Measurements from ENCODE around the gene PLAAT5.

The PLAAT5 gene

DNA sequence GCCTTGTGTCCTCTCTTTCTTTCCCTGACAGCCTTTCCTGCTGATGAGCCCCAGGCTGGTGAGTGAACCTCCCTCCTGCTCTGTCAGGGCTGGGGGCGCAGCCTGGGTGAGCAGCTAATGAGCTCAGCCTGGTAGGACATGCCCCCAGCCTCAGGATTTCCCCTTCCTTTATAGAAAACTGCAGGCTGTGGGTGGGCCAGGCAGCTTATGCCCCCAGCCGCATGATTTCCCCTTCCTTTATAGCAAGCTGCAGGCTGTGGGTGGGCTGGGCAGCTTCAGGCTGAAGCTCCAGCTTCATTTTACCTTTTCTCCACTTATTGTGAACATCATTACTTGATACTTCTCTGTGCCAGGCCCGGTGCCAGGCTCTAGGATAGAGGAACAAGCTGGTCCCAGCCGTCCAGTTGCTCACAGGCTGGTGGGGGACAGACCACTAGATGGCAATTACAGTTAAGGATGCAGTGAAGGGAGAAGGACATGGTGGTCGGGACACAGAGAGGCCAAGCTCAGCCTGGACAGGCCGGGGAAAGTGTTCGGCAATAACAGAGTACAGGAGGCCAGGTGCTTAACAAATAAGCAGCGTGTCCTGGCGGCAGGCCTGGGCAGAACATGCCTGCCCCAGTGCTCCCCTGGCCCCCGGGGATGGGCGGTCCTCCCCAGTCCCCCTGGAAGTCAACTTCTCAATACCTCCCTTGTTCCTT, 20.2 kb upstream of the PLAAT5 start:
- DNase-seq, result no peak

DNA sequence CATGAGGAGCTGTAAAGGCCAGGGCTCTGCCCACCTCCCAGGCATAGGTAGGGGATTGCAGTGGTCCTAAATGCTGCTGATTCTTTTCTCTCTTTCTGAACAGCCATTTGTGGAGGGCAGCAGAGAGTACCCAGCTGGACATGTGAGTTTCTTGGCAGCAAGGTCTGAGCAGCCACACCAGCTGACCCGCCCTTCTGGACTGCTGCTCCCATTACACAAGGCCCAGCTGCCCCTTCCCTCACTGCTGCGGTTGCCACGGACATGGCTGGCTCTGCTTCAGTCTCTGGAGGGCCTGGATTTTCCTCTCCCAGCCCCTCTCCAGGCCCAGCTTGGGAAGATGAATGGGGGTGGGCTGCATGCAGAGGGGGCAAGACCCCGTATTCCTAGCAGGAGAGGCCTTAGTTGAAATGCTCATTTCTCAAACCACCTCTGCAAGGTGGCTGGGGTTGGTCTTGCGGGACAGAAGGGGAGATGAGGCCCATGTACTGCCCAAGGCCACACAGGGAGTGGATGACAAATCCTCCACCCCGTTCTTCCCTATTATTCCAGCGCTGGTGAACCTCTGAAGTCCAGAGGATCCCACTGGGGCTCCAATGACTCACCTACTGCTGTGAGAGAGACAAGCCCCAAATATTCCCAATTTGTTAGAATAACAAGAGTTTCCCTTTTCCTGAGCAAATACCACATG, 19.5 kb upstream of the PLAAT5 start:
- no peak for DNase-seq

DNA sequence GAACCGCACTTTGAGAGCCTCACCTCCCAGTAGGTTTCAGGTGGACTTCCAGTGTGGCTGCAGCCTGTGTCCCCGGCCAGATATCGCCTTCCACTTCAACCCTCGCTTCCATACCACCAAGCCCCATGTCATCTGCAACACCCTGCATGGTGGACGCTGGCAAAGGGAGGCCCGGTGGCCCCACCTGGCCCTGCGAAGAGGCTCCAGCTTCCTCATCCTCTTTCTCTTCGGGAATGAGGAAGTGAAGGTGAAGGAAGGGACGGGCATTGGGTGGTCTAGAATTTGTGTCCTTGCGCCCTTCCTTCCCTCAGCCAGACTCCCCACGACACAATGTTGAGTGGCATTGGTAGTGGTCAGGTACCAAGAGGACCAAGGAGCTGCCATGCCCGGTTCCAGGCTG, 17.8 kb upstream of the PLAAT5 start:
- no peak for DNase-seq

DNA sequence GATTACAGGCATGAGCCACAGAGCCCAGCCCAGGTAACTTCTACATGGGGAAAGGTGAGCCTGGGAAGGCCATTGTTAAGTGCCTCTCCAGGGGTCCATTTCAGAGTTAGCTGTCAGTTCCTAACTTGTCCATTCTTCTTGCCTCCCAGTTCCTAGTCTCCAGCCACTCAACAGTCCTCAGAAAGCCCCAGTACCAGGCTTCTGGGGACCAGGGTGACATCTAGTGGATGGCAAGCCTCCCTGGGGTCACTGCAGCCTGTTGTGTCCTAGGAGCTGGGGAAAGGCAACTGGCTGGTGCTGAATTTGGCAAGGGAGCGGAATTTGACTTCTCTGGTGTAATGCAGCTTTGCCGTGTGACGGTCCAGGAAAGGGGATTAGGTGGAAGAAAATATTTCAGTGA, 17.0 kb upstream of the PLAAT5 start:
- no peak for DNase-seq

DNA sequence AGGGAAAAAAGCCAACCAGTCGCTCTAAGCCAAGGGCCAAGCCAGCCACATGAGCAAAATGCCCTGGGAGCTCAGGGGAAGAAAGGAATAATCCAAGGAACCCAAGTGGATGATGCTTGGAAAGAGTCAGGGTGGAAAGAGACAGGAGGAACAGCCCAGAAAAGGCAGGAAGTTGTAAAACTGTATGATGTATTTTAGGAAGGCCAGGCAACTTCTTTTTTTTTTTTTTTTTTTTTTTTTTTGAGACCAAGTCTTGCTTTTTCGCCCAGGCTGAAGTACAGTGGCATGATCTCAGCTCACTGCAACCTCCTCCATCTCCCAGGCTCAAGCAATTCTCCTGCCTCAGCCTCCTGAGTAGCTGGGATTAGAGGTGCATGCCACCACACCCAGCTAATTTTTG, 16.5 kb upstream of the PLAAT5 start:
- DNase-seq, result no peak

DNA sequence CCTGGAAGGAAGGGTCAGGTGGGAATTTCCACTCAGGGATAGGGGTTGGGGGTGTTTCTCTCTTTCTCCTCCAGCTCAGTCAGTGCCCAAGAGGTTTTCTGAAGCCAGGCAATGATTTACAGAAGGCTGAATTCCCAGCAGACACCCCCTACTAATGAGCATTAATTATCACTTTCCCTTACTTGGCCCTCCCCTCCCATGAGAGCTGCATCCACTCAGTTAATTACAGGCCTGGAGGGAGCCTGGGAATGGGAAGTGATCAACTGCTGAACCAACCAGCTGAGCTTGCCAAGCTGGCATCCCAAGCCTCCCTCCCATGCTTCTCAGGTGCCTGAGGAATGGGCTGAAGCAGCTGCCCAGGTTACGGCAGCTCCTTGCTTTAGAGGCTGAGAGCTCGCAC, 15.9 kb upstream of the PLAAT5 start:
- DNase-seq, result no peak

DNA sequence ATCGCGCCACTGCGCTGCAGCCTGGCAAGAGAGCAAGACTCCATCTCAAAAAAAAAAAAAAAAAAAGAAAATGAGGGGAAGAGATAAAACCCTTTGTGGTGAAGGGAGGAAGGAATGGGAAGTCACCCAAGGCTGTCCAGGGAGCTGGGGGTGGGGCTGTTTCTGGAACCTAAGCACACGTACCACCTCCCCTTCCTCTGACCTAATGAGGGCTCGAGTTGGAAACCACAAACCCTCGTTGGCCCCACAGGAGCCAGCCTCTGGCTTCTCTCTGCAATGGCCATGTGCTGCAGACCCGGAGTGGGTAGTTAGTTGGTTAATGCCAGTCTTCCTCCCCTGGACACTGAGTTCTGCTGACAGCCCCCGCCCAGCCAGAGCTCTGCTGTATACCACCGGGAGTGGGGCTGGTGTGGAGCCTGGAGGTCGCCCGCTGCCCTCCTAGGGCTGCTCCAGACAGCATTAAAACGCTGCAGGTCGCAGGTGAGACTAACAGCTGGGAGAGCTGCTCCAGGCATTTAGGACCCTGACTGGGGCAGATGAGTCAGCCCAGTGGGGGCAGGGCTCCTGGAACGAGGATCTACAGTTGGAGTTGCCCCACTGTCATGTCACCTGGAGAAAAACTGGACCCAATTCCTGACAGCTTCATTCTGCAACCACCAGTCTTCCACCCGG, 15.0 kb upstream of the PLAAT5 start, which contains the start of gene LGALS12:
Gene LGALS12, plus strand, starts transcription at position 228 of the 672 bp plus-strand sequence. Its CDS starts 375 bp downstream, at position 603.
- DNase-seq, result no peak

DNA sequence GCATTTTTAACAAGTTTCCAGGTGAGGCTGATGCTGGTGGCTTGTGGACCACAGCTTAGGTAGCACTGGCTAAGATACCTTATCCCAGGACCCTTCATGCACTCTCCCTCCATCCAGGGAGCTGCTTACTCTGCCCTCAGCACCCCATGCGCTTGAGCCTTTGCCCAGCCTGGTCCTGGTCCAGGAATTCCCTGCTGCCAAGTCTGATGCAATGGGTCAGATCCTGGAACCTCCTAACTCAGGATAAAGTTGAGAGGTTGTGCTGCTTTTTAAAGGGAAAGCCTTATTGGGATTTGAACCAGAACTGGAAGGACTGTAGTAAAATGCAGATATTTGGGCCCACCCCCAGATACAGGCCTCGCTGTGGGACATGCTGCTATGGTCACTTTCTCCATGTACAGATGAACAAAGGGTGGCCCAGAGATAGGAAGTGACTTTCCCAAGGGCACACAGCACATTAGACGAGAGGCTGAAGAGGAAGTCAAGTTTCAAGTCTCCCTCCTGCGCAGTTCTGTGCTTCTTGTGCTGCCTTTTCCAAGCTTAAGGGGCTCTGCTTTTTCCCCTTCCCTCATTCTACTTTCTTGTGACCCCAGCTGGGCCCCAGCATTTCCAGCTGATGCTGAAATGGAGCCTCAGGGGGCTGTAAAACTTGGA, 14.1 kb upstream of the PLAAT5 start:
- no peak for DNase-seq

DNA sequence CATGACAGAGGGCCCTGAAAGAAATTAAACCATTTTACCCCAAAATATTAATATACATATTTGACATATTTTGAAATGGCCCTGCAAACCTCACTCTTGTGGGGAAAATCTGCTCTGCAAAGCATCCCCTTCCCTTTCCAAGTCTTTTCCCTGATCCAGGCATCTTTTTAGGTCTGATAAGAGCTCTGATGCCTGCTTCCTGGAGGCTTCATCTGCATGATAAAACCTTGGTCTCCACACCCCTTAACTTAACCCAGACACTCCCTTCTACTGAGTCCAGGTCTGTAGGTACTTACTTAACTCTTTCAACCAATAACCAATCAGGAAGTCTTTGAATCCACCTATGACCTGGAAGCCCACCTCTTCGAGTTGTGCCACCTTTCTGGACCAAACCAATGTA, 13.1 kb upstream of the PLAAT5 start:
- no peak for DNase-seq

DNA sequence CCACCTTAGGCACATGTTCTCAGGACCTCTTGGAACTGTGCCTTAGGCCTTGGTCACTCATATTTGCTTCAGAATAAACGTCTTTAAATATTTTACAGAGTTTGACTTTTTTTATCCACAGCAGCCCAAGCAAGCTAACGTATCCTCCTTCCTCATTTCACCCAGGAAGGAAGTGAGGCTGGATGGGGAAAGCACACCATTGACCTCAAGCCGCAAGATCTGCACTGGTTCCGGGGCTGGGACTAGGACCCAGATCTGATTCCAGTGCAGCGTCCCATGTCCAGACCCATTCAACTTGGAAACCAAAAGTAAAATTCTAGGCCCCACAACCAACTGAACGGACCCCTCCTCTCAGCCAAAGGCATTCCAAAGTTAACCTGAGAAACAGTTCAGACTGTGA, 12.5 kb upstream of the PLAAT5 start:
- no peak for DNase-seq

DNA sequence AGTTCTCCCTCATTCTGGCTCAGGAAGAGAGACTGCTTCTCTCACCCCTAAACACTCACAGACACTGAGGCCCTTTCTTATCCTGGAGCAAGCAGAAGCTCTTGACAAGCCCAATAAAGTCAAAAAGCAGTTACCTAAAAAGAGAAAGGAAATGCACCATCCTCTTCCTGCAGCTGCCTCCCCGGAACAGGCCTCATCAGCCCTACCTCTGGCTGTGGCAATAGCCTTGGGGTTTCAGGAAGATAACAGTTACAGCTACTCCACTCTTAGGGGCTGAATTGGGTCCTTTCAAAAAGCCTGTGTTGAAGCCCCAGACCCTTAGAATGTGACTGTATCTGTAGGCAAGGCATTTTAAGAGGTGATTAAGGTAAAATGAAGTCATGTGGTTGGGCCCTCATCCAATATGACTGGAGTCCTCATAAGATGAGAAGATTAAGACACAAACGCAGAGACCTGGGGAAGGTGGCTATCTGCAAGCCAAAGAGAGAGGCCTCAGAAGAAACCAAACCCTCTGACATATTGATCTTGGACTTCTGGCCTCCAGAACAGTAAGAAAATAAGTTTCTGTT, 11.4 kb upstream of the PLAAT5 start:
- DNase-seq, result no peak

DNA sequence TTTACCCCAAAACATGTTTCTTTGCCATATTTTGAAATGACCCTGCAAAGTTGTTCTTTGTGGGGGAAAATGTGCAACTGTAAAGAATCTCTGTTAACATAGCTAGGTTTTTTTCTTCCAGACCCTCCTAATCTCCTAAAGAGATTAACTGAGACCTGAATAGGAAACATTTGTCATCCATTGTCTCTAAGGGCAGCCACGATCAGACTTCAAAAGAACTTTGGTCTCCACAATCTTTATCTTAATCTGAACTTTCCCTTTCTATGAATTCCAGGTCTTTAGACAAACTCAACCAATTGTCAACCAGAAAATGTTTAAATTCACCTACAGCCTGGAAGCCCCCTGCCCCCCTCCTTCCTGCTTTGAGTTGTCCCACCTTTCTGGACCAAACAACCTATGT, 10.3 kb upstream of the PLAAT5 start:
- DNase-seq, result no peak

DNA sequence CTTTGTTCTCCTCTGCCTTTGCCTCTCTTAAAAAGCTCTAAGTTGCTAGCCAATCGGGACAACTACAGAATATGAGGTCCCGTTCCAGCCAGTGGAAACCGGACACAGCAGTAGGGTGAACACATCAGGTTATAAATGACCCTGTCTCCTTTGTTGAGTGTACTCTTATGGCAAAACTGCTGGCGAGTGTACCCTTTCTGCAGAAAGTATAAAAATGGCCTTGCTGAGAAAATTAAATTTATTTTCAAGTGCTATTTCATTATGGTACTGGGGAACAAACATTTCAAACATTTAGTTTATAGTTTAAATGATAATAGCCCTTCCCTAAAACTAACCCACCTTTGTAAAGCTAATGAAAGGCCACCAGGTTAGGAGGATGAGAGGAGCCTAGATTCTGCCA, 8.9 kb upstream of the PLAAT5 start:
- DNase-seq, result no peak

DNA sequence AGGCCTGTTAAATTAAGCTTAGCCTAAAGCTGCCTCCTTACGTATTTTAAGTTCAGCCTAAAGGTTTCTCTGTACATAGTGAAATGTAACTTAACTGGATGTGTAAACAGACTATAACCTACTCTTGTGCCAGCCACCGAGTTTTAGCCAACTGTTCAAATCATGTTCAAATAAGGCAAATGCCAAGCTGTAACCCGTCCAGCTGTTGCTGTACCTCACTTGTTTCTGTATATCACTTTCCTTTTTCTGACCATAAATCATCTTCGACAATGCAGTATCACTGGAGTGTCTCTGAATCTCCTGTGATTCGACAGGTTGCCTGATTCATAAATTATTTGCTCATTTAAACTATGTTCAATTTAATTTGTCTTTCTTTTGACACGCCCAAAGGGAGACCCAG, 4.0 kb upstream of the PLAAT5 start:
- DNase-seq, result no peak

DNA sequence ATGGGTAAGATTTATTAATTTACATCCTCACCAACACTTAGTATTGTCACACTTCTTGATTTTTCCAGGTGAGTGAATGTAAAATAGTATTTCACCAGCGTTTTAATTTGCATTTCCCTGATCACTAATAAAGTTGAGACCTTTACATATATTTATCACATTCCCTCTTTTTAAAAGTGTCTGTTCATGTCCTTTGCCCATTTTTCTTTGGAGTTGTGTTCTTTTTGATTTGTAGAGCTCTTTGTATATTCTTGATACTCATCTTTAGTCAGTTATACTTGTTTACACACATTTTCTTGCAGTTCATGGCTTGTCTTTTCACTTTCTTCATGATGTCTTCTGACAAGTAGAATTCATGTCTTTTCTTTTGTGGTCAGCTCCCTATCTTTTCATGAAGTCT, 2.2 kb upstream of the PLAAT5 start:
- DNase-seq, result no peak

DNA sequence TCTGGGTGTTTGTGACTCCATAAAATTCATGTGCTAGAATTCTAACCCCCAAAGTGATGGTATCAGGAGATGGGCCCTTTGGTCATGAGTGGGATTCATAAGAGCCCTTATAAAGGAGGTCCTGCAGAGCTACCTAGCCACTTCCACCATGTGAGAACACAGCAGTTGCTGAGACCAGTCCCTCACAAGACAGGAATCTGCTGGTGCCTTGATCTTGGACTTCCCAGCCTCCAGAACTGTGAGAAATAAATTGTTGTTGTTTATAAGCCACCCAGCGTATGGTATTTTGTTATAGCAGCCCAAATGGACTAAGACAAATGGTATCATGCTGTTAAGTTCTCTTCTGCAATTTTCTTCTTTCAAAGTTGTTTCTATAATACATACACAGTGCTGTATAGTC, 1.5 kb upstream of the PLAAT5 start:
- no peak for DNase-seq

DNA sequence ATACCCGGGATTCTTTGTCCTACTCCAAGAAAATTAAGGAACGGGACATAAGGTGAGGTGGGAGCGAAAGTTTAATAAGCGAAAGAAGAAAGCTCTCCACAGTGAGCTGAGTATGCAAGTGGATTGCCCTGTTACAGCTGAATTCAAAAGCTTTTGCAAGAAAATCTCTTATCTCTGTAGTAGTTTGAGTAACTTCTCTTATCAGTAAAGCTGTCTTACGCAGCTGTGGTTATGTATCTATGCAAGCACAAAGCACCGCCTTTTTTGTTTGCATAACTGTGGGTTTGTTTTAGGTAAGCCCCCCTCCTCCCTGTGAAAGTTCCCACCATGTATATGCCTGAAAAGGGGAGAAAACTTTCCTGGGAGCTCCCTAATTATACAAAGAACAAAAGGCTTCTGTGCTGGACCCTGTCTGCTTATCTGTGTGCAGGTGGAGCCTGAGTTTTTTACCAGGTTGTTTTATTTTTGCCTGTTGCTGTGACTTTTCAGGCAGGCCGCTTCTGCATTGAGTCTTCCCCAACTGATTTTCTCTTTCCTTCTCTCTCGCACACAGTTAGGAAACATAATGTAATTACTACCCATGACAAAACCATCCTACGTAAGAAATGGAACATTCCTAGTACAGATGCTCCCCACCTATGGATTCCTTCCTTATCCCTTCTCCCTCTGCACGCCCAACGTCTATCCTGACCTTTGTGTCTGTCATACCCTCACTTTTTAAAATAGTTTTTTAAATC, 837 bp upstream of the PLAAT5 start:
- no peak for DNase-seq

DNA sequence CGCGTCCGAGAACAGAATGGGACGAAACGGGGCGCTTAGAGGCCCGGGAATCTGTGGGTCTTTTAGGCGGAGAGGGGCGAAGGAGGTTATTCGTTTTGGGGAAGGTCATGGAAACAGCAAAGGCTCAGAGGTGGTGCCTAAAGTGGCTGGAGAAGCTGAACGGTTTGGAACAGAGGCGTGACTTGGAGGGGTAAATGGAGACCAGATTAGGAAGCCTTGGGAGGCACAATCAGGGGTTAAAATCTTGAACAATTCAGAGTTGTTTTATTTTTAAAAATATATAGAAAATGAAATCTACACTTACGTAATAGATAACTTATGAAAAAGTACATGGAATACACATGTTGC, 247 bp upstream of the PLAAT5 start:
- DNase-seq, result no peak

DNA sequence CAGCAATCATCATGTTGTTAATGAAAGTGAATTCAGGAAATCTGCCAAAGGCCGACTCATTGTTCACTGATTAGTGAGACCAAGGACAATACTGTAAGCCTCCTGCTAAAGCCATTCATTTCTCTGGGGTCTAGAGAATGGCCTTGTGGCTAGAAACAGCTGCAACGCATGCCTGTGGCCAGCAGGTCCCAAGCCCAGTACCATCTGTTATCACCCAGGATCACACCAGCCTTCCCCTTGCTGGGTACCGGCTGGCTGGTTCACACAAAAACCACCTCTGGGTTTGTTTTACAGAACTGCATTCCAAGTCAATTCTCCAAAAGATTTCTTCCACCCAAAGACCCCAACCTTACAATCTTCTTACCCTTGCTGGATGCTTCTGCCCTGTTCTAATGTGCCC, 1.1 kb downstream of the PLAAT5 start:
- no peak for DNase-seq

DNA sequence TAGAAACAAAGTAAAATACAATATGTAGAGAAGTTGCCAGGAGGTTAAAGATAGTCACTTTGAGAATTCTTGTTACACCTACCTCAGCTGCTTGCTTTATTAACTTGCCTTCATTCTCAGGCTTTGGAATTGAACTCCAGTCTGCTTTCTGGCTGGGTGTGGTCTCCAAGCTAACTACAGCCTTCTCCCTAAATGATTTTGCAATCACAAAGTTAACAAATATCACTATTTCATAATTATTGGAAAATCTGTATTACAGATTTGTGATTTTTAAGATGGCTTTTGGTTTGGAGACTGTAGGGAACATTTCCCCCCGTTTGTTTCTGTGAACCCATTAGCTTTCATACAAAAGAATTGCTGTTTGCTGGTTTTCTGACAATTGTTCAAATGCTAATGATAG, 2.2 kb downstream of the PLAAT5 start:
- no peak for DNase-seq

DNA sequence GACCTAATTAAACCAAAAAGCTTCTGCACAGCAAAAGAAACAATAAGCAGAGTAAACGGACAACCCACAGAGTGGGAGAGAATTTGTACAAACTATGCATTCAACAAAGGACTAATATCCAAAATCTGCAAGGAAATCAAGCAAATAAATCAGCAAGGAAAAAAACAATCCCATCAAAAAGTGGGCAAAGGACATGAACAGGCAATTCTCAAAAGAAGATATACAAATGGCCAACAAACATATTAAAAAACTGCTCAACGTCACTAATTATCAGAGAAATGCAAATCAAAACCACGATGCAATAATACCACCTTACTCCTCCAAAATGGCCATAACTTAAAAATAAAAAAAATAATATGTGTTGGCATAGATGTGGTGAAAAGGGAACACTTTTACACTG, 5.2 kb downstream of the PLAAT5 start:
- DNase-seq, result no peak

DNA sequence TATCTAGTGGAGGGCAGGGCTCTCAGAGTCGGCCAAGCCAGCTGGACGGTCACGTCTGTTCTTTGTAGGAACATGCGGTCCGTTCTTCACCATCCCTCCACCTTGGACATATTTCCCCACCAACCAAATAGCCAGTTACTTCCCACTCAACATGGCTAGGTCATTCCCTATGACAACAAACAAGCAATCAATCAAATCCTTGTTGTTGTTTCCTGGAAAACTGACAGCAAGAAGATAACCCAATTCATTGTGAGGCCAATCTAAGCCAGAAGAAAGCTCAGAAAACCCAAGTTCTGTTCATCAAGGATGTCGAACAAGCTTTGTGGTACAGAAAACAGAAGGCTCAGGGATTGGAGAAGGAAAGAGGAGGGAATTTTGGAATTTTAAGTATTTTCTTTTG, 10.9 kb downstream of the PLAAT5 start:
- no peak for DNase-seq

DNA sequence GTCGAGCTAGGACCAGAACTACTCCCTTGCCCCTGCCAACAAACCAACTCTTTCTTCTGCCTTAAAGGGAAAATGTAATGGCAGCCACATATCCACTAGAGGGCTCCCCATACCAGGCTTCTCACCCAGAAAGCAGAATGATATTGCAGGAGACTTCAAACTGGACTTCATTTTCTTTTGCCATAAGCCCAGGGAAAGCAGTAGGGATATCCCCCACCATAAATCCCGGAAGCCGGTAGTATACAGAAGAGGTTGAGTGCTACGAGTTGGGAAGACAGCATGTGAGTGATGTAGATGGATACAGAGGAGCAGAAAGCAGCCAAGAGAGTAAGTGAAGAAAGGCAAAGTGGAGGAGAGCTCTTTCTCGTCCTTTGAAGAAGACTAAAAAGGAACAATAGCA, 12.1 kb downstream of the PLAAT5 start:
- peak in 2 of 4 experiments; percentile 9 to 11 for DNase-seq
